Peyer's patch (tissue), 4 donors: ENCODE measurements around the gene NPEPPS. TPM values are rescaled to one million over a fixed set of nuclear protein-coding genes. Genes with fewer than 3 reads are reported as not detected.
"Not testable (repeated sequence)": the region's sequence is repeated elsewhere in the genome, so short reads cannot be mapped to it uniquely, and the experiment has no call there.

Experiments
- DNase-seq, 3 donors: peaks; one replicate each; pipeline ENCODE4 v3.0.0-alpha.2; 2017 to 2019
- H3K27ac ChIP-seq, 4 donors: fragments of 200-600 bp; sonication (generic); one replicate each; pipeline ENCODE4 v1.5.1; 2016 to 2019
- H3K27me3 ChIP-seq, 2 donors: fragments of 200-600 bp; sonication (generic); one replicate each; pipeline ENCODE4 v1.5.1; 2019
- H3K36me3 ChIP-seq, 3 donors: fragments of 200-600 bp; sonication (generic); one replicate each; pipeline ENCODE4 v1.5.1; 2016 to 2019
- H3K4me1 ChIP-seq, 4 donors: fragments of 200-600 bp; sonication (generic); one replicate each; pipeline ENCODE4 v1.5.1; 2016 to 2019
- H3K4me3 ChIP-seq, 4 donors: fragments of 200-600 bp; sonication (generic); 1 replicate in 3 of 4; 2 replicates in 1 of 4; pipeline ENCODE4 v1.5.1; 2016 to 2019; ENCODE audit warnings: mild to moderate bottlenecking in 1 of 4
- H3K9me3 ChIP-seq, 4 donors: fragments of 200-600 bp; sonication (generic); one replicate each; pipeline ENCODE4 v1.5.1; 2016 to 2019; ENCODE audit warnings: mild to moderate bottlenecking in 1 of 4
- CTCF ChIP-seq, 6 experiments: fragments of 450-650 bp in 4 of 6; fragments of 200-600 bp in 2 of 6; sonication (generic) in 1 of 6; IDR thresholded peaks; one replicate each; pipeline ENCODE4 v1.5.1; 2017 to 2019; ENCODE audit warnings: antibody characterized with exemption in 6 of 6, mild to moderate bottlenecking in 3 of 6, moderate library complexity in 1 of 6
- POLR2A ChIP-seq, 2 donors: fragments of 450-650 bp; IDR thresholded peaks; one replicate each; pipeline ENCODE4 v1.5.1; 2017; ENCODE audit warnings: antibody characterized with exemption in 2 of 2, mild to moderate bottlenecking in 2 of 2, moderate library complexity in 2 of 2
- total RNA-seq, 4 donors: library from RNA; depleted of rRNA; stranded (reverse); fragments of >200 nt; gene quantifications; one replicate each; pipeline ENCODE4 v1.1.0, GENCODE V29; 2016

Gene NPEPPS, protein sequence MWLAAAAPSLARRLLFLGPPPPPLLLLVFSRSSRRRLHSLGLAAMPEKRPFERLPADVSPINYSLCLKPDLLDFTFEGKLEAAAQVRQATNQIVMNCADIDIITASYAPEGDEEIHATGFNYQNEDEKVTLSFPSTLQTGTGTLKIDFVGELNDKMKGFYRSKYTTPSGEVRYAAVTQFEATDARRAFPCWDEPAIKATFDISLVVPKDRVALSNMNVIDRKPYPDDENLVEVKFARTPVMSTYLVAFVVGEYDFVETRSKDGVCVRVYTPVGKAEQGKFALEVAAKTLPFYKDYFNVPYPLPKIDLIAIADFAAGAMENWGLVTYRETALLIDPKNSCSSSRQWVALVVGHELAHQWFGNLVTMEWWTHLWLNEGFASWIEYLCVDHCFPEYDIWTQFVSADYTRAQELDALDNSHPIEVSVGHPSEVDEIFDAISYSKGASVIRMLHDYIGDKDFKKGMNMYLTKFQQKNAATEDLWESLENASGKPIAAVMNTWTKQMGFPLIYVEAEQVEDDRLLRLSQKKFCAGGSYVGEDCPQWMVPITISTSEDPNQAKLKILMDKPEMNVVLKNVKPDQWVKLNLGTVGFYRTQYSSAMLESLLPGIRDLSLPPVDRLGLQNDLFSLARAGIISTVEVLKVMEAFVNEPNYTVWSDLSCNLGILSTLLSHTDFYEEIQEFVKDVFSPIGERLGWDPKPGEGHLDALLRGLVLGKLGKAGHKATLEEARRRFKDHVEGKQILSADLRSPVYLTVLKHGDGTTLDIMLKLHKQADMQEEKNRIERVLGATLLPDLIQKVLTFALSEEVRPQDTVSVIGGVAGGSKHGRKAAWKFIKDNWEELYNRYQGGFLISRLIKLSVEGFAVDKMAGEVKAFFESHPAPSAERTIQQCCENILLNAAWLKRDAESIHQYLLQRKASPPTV
- 100 to 1,000 TPM; 124 to 207 (median 165) TPM for total RNA-seq

- H3K27ac ChIP-seq = peak within 1 kb of the TSS; percentile 87 to 96 (median 92)
- H3K4me1 ChIP-seq = peaks cover 0 to 12% (median 2%) of the 10 kb centered on the region in 4 donors
- H3K9me3 ChIP-seq, H3K36me3 ChIP-seq, H3K27me3 ChIP-seq: not testable (repeated sequence)
- peak in 1 of 2 donors; percentile 14 for TF ChIP-seq POLR2A (IDR thresholded peaks at IDR 0.05)
- peak; percentile 84 to 94 (median 93) for DNase-seq
- H3K4me3 ChIP-seq = peak within 1 kb of the TSS; percentile 61 to 83 (median 68)
Measured at GRCh38 chr17:47530557-47531232, at the start of gene NPEPPS. Gene NPEPPS, plus strand, starts transcription at chr17:47531108. Its CDS starts 193 bp downstream, at chr17:47531301.

DNA sequence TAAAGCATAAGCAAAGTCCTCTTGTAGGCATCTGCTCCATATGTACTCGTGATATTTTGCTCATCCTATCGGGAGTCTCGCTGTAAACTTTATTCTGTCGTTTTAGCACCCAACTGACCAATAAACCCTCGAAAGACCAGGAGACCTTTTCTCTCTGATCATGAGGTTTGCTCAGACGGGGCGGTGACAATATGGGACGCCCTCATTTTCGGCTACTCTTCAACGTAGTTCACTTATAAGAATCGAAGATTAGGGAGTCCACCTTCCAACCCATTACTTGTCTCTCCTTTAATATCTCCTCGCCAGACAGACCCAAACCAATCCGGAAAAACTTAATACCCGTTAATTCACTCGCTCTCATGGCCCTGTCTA lies 39.1 kb upstream of the NPEPPS start:
- Histone ChIP-seq H3K36me3 (peaks cover 0 to 11% (median 0%) of the 10 kb centered on the region in 3 donors), H3K4me3 (peak overlapping the region; percentile 41 to 74 (median 54)), H3K27ac (peak overlapping the region; percentile 75 to 92 (median 82))
- H3K4me1 ChIP-seq, H3K27me3 ChIP-seq, DNase-seq, H3K9me3 ChIP-seq: not testable (repeated sequence)

DNA sequence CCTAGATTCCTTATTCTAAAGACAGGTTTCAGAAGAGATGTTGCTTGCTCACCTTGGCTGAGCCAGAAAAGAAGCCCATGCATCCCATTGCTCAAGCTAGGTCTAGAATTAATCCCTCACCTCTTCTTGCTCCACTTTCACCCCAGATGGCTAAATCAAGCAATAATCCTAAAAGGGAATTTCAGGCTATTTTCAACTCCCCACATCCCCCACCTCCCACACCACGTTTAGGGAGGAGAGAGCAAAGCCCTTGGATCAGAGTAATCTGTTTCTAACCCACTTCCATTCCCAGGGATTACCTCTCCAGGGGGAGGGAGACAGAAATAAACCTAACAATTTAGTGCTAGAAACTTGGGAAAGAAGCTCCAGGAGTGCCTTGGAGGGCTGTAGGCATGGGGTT lies 31.8 kb upstream of the NPEPPS start:
- H3K4me3 ChIP-seq, H3K27me3 ChIP-seq, H3K4me1 ChIP-seq, H3K9me3 ChIP-seq, H3K27ac ChIP-seq, H3K36me3 ChIP-seq, DNase-seq: not testable (repeated sequence)

DNA sequence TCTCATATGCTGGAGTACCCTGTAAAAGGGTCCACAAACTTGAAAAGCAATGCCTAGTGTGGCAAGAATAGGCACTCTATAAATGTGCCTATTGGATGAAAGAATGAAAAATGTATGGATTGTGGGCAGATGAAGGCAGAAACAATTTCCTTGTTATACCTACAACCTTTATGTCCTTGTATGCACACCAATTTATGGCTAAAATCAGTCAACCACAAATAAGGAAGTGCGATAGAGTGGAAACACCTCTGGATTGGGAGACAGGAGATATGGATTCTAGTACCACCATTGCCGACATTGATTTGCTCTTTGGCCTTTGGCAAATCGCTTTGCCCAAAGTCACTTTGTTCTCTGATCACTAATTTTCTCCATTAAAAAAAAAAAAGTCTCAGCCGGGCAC lies 31.4 kb upstream of the NPEPPS start:
- not testable (repeated sequence) for H3K36me3 ChIP-seq, H3K4me1 ChIP-seq, DNase-seq, H3K27me3 ChIP-seq, H3K9me3 ChIP-seq, H3K27ac ChIP-seq, H3K4me3 ChIP-seq

GRCh38 chr17:47500620-47501019 lies 30.3 kb upstream of the NPEPPS start:
- not testable (repeated sequence) for H3K4me1 ChIP-seq, DNase-seq, H3K27me3 ChIP-seq, H3K27ac ChIP-seq, H3K9me3 ChIP-seq, H3K4me3 ChIP-seq, H3K36me3 ChIP-seq
- peak in 4 of 6 experiments; percentile 22 to 49 (median 42) for TF ChIP-seq CTCF (IDR thresholded peaks at IDR 0.05)

DNA sequence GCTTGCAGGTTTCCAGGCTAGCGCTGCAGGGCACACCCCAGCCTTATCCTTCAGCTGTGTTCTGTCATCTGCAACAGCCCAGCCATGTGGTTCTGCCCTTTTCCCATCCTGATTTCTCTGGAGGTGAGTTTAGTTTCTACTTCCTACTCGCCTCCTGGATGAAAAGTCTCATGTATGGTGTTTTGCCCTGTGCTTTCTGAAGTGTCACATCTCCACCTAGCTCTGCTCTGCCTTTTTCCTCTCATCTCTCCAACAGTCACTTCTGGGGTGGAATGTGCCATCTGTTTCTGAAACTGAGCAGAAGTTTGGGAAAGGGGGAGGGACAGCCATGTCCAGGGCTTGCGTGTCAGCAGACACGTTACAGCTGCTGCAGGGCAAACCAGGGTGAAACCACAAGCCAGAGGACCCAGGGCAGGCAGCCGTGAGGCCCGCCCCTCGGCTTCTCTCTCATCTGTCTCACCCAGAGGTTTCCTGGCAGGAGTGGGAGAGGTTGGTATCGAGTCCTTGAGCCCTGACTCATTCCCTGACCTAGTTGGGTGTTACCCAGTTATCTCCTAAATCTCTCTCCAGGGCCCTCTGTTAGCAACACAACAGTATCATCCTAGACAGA lies 28.7 kb upstream of the NPEPPS start:
- H3K27ac ChIP-seq = peak overlapping the region in 3 of 4 donors; percentile 46 to 71 (median 60)
- not testable (repeated sequence) for H3K4me3 ChIP-seq, H3K36me3 ChIP-seq, H3K9me3 ChIP-seq, H3K27me3 ChIP-seq, DNase-seq, H3K4me1 ChIP-seq

DNA sequence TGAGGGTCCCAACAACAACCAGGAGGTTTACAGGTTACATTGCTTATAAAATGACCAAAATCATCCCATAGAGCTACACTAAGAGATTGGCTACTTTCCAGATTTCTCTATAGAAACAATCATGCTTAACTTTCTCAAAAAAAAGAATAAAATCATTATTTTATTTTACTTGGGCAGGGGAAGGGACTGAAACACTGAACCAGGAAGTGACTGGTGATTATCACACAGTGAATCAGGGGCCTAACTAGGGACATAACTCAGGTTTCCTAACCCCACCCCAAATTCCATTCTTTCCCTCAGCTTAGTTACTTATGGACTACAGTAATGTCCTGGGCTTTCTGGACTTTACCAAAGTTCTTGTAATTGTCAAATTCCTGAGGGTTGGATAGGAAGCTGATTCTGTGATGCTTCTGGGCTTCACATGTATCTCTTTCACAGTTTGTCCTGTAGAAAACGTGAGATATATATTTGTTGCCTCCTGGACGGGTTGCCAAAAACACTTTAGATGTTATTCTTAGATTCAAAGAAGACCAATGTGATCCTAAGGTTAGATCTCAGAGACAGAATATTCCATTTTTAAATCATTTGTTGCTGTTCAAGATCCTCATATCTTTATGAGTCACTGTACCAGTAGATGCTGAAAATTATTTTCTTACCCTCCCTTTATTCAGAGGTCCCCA lies 28.0 kb upstream of the NPEPPS start:
- not testable (repeated sequence) for DNase-seq, H3K4me1 ChIP-seq, H3K36me3 ChIP-seq, H3K9me3 ChIP-seq, H3K4me3 ChIP-seq, H3K27me3 ChIP-seq
- H3K27ac ChIP-seq = peak overlapping the region in 3 of 4 donors; percentile 40 to 71 (median 60)

GRCh38 chr17:47511701-47512146 lies 19.2 kb upstream of the NPEPPS start:
- DNase-seq = peak in 1 of 3 donors; percentile 48
- not testable (repeated sequence) for H3K4me3 ChIP-seq, H3K27me3 ChIP-seq, H3K4me1 ChIP-seq, H3K36me3 ChIP-seq, H3K9me3 ChIP-seq
- H3K27ac ChIP-seq = peak overlapping the region in 2 of 4 donors; percentile 82 to 90

DNA sequence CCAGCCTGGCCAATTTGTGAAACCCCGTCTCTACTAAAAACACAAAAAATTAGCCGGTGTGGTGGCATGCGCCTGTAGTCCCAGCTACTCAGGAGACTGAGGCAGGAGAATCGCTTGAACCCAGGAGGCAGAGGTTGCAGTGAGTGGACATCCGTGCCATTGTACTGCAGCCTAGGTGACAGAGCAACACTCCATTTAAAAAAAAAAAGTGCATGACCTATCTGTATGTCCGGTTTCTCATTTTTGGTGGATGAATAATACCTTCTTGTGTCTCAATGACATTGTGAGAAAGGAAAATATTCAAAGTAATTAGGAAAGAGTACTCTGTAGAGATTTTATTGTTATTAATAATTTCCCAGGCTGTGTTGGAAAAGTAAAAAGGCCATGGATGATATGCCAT lies 17.6 kb upstream of the NPEPPS start:
- H3K4me3 ChIP-seq, H3K4me1 ChIP-seq, H3K27me3 ChIP-seq, H3K27ac ChIP-seq, H3K9me3 ChIP-seq, H3K36me3 ChIP-seq, DNase-seq: not testable (repeated sequence)

- H3K4me1 ChIP-seq, H3K27ac ChIP-seq, H3K27me3 ChIP-seq, H3K9me3 ChIP-seq, H3K36me3 ChIP-seq, DNase-seq, H3K4me3 ChIP-seq: not testable (repeated sequence)
Measured at GRCh38 chr17:47518880-47519279, 12.0 kb upstream of the NPEPPS start.

DNA sequence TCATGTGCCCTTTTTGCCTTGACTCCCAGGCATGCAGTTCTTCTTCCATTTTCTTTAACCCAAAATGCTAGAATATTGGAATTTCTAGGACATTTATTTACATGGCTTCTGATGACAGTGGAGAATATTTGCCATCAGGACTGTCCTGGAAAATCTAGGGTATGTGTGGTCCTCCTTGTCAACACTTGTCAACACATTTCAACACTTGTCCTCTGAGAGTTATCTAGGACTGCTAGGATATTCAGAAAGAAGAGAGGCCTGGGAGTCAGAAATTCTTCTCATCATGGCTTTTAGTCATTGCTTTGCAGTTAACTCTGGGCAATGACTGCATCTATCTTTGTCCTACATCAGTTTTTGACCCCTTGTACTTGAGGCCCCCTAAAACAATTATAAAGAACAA lies 11.5 kb upstream of the NPEPPS start:
- H3K4me1 ChIP-seq, H3K36me3 ChIP-seq: not testable (repeated sequence)

GRCh38 chr17:47520279-47520678 lies 10.6 kb upstream of the NPEPPS start:
- H3K27ac ChIP-seq, H3K4me1 ChIP-seq, H3K4me3 ChIP-seq, H3K27me3 ChIP-seq, DNase-seq, H3K36me3 ChIP-seq, H3K9me3 ChIP-seq: not testable (repeated sequence)

More for the DNA sequence above, 11.5 kb upstream of the NPEPPS start:
- not testable (repeated sequence) for H3K4me3 ChIP-seq, H3K27me3 ChIP-seq, H3K9me3 ChIP-seq, DNase-seq, H3K27ac ChIP-seq
